Vagina (tissue), 2 donors: ENCODE data around the gene CACNB2.

Source experiments
- CTCF ChIP-seq, 3 experiments: fragments of 450-650 bp in 2 of 3; fragments of 200-600 bp in 1 of 3; sonication (generic) in 1 of 3; IDR thresholded peaks; one replicate each; pipeline ENCODE4 v1.5.1; 2017 to 2019; ENCODE audit warnings: antibody characterized with exemption in 3 of 3, mild to moderate bottlenecking in 2 of 3, moderate library complexity in 2 of 3
- POLR2A ChIP-seq, 2 donors: fragments of 450-650 bp; IDR thresholded peaks; one replicate each; pipeline ENCODE4 v1.6.1; 2017; ENCODE audit warnings: antibody characterized with exemption in 2 of 2, mild to moderate bottlenecking in 2 of 2, moderate library complexity in 2 of 2
- POLR2AphosphoS5 ChIP-seq, 2 donors: sonication (generic); formaldehyde crosslinking; IDR thresholded peaks; one replicate each; pipeline ENCODE4 v1.9.0; 2017; ENCODE audit warnings: antibody characterized with exemption in 2 of 2, mild to moderate bottlenecking in 2 of 2, low read depth in 1 of 2; ENCODE audit not compliant: insufficient read depth in 1 of 2

- TF ChIP-seq CTCF (IDR thresholded peaks at IDR 0.05) (no peak), POLR2A (IDR thresholded peaks at IDR 0.05) (no peak), POLR2AphosphoS5 (IDR thresholded peaks at IDR 0.05; ENCODE audit: insufficient read depth in 1 of 2, low read depth in 1 of 2) (no peak)
Measured at GRCh38 chr10:18476076-18476647, 335.9 kb downstream of the CACNB2 start.
